GM12878 (cell line): ENCODE data around the gene COMMD1. TPM values are rescaled to one million over a fixed set of nuclear protein-coding genes. Genes with fewer than 3 reads are reported as not detected.

ENCODE experiments used
- ATAC-seq: fragments of 200-7000 bp; cut with Tn5 transposase; 3 replicates; pipeline ENCODE4 v1.9.1; 2020; ENCODE audit warnings: mild to moderate bottlenecking, moderate library complexity
- BruUV-seq: library from RNA; stranded (reverse); fragments of 400-500 nt; replicated peaks from 2 replicates; lab custom pipeline; 2021; lab: Mats Ljungman, UMichigan
- CTCF ChIA-PET: fragments of 300-600 bp; sonication (Branson Sonifier 250); formaldehyde crosslinking; extraction: SDS; loops from one replicate; lab custom pipeline; 2021; ENCODE audit warnings: inconsistent platforms; lab: Yijun Ruan, JAX
- POLR2A ChIA-PET: fragments of 350-600 bp; formaldehyde crosslinking; extraction: SDS; loops from one replicate; lab custom pipeline; 2021; ENCODE audit warnings: inconsistent platforms; lab: Charles Lee
- RAD21 ChIA-PET: fragments of 300-600 bp; sonication (Branson Sonifier 250); formaldehyde crosslinking; loops from one replicate; lab custom pipeline; 2023; ENCODE audit warnings: antibody characterized with exemption; ENCODE audit not compliant: unreplicated experiment; lab: Charles Lee
- SMC1A ChIA-PET: fragments of 300-600 bp; sonication (Branson Sonifier 250); formaldehyde crosslinking; loops from one replicate; lab custom pipeline; 2023; ENCODE audit not compliant: unreplicated experiment, uncharacterized antibody; lab: Charles Lee
- DNase-seq: peaks from one replicate; pipeline ENCODE4 v3.0.0-alpha.2; 2011; ENCODE audit warnings: low read depth, low spot score
- FAIRE-seq: peaks from 3 replicates; lab custom pipeline; 2011; peaks lifted over from hg19 to GRCh38; lab: Jason Lieb, UNC
- H2AFZ ChIP-seq: 2 replicates; pipeline ENCODE4 v1.6.0; 2011; ENCODE audit warnings: low read depth, low read length, control low read depth; ENCODE audit not compliant: control insufficient read depth
- H3K27ac ChIP-seq: 2 replicates; pipeline ENCODE4 v1.5.1; 2011; ENCODE audit warnings: control low read depth; ENCODE audit not compliant: control insufficient read depth, insufficient read depth
- H3K27me3 ChIP-seq, 2 experiments: replicated peaks in 1 of 2; 2 replicates each; pipeline versions ENCODE4 v1.6.0 to v1.6.1; 2011; ENCODE audit warnings: low read length in 1 of 2; ENCODE audit not compliant: control insufficient read depth in 2 of 2, insufficient read depth in 2 of 2
- H3K36me3 ChIP-seq, 2 experiments: 2 replicates each; pipeline ENCODE4 v1.5.1; 2011; ENCODE audit warnings: low read length in 1 of 2; ENCODE audit not compliant: control insufficient read depth in 2 of 2, insufficient read depth in 2 of 2
- H3K4me1 ChIP-seq: 2 replicates; pipeline ENCODE4 v1.6.1; 2011; ENCODE audit warnings: mild to moderate bottlenecking, low read length, moderate library complexity, mixed read lengths; ENCODE audit not compliant: control insufficient read depth, insufficient read depth
- H3K4me2 ChIP-seq: 2 replicates; pipeline ENCODE4 v1.6.0; 2011; ENCODE audit warnings: control low read depth; ENCODE audit not compliant: control insufficient read depth, insufficient read depth
- H3K4me3 ChIP-seq: fragments of 200-600 bp; sonication (generic); 2 replicates; pipeline ENCODE4 v1.5.1; 2016
- H3K79me2 ChIP-seq: 2 replicates; pipeline ENCODE4 v1.6.0; 2011; ENCODE audit warnings: low read length; ENCODE audit not compliant: control insufficient read depth, insufficient read depth
- H3K9ac ChIP-seq: 2 replicates; pipeline ENCODE4 v1.8.0; 2011; ENCODE audit warnings: low read length, control low read depth, mixed read lengths; ENCODE audit not compliant: control insufficient read depth, insufficient read depth
- H3K9me3 ChIP-seq: replicated peaks from 3 replicates; pipeline ENCODE4 v1.5.1; 2011; ENCODE audit warnings: mild to moderate bottlenecking, low read length; ENCODE audit not compliant: control insufficient read depth, insufficient read depth
- H4K20me1 ChIP-seq: 2 replicates; pipeline ENCODE4 v1.6.0; 2011; ENCODE audit not compliant: control insufficient read depth, insufficient read depth
- BCLAF1 ChIP-seq: fragments of 450-650 bp; IDR thresholded peaks from 2 replicates; pipeline ENCODE4 v1.6.1; 2017; ENCODE audit warnings: antibody characterized with exemption, mild to moderate bottlenecking, moderate library complexity
- WGBS: methylation state at CpG from one replicate; pipeline ENCODE4 v1.1.6; 2016; ENCODE audit warnings: low lambda C conversion rate; ENCODE audit not compliant: insufficient replicate concordance, insufficient coverage; ENCODE audit errors: missing lambda C conversion rate; 5-methylcytosine and 5-hydroxymethylcytosine counted together
- in situ Hi-C: fragments of 300-500 bp; cut with MboI; formaldehyde crosslinking; loops from 9 replicates; pipeline ENCODE4 v1.14.3; 2018; ENCODE audit warnings: mixed read lengths
- intact Hi-C: fragments of 100-400 bp; cut with micrococcal nuclease; formaldehyde crosslinking; loops from one replicate; pipeline ENCODE4 v1.14.2; 2022; ENCODE audit not compliant: unreplicated experiment
- polyA plus RNA-seq, 11 experiments: library from polyadenylated mRNA; depleted of rRNA in 4 of 11; unstranded in 6 of 11; stranded (reverse) in 5 of 11; fragments of >200 nt; fragmentation: Nextera tagmentation in 4 of 11; fragmentation: Illumina TruSeq in 1 of 11; extraction: Ambion mirVana in 4 of 11; extraction: Trizol in 1 of 11; gene quantifications; 1 replicate in 1 of 11; 2 replicates in 10 of 11; pipeline versions ENCODE4 v1.2.1 to v1.2.3, GENCODE V29; 2011 to 2016; ENCODE audit warnings: inconsistent platforms in 2 of 11, missing spikeins in 2 of 11, low read depth in 1 of 11
- total RNA-seq, 4 experiments: library from RNA; depleted of rRNA in 3 of 4; stranded (reverse); fragments of >200 nt in 3 of 4; fragmentation: Illumina TruSeq in 1 of 4; extraction: Trizol in 1 of 4; gene quantifications; 2 replicates each; pipeline versions ENCODE4 v1.2.1 to v1.2.3, GENCODE V29; 2013 to 2021
- TF ChIP-seq, protein P1 (sequence below): fragments of 450-650 bp; IDR thresholded peaks from 2 replicates; pipeline ENCODE4 v1.6.1; 2017; ENCODE audit warnings: mild to moderate bottlenecking

Gene COMMD1
- total and polyA plus RNA-seq, 10 of the 15 experiments (the other 5 are each of a cell fraction or from before 2014, with no cell fraction given), result 39.7 to 210 (median 53.7) TPM

GRCh38 chr2:61885896-61886603 lies 19.4 kb upstream of the COMMD1 start:
- ChIA-PET CTCF (interaction anchor here (0.6 to 1.5 kb wide), 2 partner anchors 20 to 31 kb away, joined by 3 to 4 read pairs; partner anchors contain the start of gene COMMD1), SMC1A (no interaction called here), RAD21 (interaction anchor here (0.6 kb wide), 1 partner anchor 20 kb away, joined by 3 read pairs; no protein-coding TSS in a partner anchor), POLR2A (no interaction called here)
- Histone ChIP-seq H4K20me1 (peaks cover 2% of the 10 kb centered on the region; the same call in 1 of the 2 replicates), H3K4me1 (peaks cover 3% of the 10 kb centered on the region; the same call in 1 of the 2 replicates), H3K36me3 (peaks cover 2 to 23% of the 10 kb centered on the region in 2 experiments), H3K9me3 (no peaks in the 10 kb centered on the region), H3K79me2 (peaks cover 40% of the 10 kb centered on the region), H3K4me3 (peak overlapping the region; percentile 78), H3K27me3 (no peaks in the 10 kb centered on the region), H2AFZ (no peak overlapping the region), H3K4me2 (peak overlapping the region; percentile 70), H3K27ac (no peak overlapping the region), H3K9ac (no peak overlapping the region)
- no peak for TF ChIP-seq BCLAF1
- TF ChIP-seq, protein P1, sequence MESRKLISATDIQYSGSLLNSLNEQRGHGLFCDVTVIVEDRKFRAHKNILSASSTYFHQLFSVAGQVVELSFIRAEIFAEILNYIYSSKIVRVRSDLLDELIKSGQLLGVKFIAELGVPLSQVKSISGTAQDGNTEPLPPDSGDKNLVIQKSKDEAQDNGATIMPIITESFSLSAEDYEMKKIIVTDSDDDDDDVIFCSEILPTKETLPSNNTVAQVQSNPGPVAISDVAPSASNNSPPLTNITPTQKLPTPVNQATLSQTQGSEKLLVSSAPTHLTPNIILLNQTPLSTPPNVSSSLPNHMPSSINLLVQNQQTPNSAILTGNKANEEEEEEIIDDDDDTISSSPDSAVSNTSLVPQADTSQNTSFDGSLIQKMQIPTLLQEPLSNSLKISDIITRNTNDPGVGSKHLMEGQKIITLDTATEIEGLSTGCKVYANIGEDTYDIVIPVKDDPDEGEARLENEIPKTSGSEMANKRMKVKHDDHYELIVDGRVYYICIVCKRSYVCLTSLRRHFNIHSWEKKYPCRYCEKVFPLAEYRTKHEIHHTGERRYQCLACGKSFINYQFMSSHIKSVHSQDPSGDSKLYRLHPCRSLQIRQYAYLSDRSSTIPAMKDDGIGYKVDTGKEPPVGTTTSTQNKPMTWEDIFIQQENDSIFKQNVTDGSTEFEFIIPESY, result 0 out of 2 replicates have a peak, but pooled peaks have one; percentile 48
- BruUV-seq, result no TSS peak
- FAIRE-seq, result no peak
- intact Hi-C loops (loop anchor here (5.0 to 10.0 kb wide), 2 partner anchors 124 to 191 kb away; no protein-coding TSS in a partner anchor), in situ Hi-C loops (no loop called here)
- no peak for ATAC-seq
- 88% methylated on average over 18 of the region's 18 CpGs for WGBS
- DNase-seq, result no peak
